SK-N-SH treated with all-trans-retinoic acid at 6 μM for 48 hours (cell line): Measurements from ENCODE around the gene RAI2.

Experiments
- ESRRG ChIP-seq: fragments of 250-450 bp; sonication (Bioruptor Pico); IDR thresholded peaks from 2 replicates; pipeline ENCODE4 v1.6.1; 2021; ENCODE audit warnings: mild to moderate bottlenecking
- OSR1 ChIP-seq: fragments of 250-450 bp; sonication (Bioruptor Pico); IDR thresholded peaks from 2 replicates; pipeline ENCODE4 v1.8.0; 2022; ENCODE audit warnings: moderate library complexity, mild to moderate bottlenecking, inconsistent platforms
- ZFP3 ChIP-seq: fragments of 250-450 bp; sonication (Bioruptor Pico); IDR thresholded peaks from 2 replicates; pipeline ENCODE4 v1.5.0; 2020; ENCODE audit warnings: mild to moderate bottlenecking, moderate library complexity
- TF ChIP-seq, protein P1 (sequence below): fragments of 250-450 bp; sonication (Bioruptor Pico); IDR thresholded peaks from 2 replicates; pipeline ENCODE4 v1.8.0; 2021; ENCODE audit warnings: low read depth, mild to moderate bottlenecking, moderate library complexity, borderline replicate concordance

DNA sequence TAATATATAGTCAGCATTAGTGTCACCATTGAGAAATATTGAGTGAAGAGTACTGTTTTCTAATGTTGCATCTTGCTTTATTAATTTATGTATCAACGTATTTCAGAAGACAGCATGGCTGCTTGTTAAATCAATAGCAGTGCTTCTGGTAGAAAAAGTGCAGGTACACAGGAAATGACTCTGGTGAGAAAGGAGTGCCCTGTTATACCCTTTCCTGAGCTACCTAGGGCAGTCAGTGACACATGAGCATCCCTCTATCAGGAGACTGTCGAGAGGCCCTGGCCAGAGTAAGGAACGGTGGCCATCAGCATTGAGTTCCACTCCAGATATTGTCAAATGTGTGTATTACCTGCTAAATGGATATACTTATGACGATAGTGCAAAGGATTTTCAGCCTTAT, 81.7 kb downstream of the RAI2 start:
- TF ChIP-seq, protein P1, sequence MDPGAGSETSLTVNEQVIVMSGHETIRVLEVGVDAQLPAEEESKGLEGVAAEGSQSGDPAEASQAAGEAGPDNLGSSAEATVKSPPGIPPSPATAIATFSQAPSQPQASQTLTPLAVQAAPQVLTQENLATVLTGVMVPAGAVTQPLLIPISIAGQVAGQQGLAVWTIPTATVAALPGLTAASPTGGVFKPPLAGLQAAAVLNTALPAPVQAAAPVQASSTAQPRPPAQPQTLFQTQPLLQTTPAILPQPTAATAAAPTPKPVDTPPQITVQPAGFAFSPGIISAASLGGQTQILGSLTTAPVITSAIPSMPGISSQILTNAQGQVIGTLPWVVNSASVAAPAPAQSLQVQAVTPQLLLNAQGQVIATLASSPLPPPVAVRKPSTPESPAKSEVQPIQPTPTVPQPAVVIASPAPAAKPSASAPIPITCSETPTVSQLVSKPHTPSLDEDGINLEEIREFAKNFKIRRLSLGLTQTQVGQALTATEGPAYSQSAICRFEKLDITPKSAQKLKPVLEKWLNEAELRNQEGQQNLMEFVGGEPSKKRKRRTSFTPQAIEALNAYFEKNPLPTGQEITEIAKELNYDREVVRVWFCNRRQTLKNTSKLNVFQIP (CRISPR knock-in tag): no peak
- TF ChIP-seq ZFP3 (CRISPR knock-in tag) (no peak), OSR1 (no peak), ESRRG (CRISPR knock-in tag) (no peak)
